H1 (cell line): Measurements from ENCODE around the gene MAP3K1.

Experiments used
- CTCF ChIP-seq, 3 experiments: IDR thresholded peaks; 1 replicate in 2 of 3; 2 replicates in 1 of 3; pipeline versions ENCODE4 v1.5.1 to v1.6.1; 2011; ENCODE audit warnings: low read length in 3 of 3, mild to moderate bottlenecking in 3 of 3, inconsistent platforms in 2 of 3, low read depth in 1 of 3, moderate library complexity in 1 of 3; ENCODE audit not compliant: insufficient read depth in 1 of 3; ENCODE audit errors: control extremely low read depth in 1 of 3
- EGR1 ChIP-seq: IDR thresholded peaks from 2 replicates; pipeline ENCODE4 v1.6.1; 2011; ENCODE audit warnings: low read depth, low read length, borderline replicate concordance
- NRF1 ChIP-seq: IDR thresholded peaks from 2 replicates; pipeline ENCODE4 v1.6.1; 2011; ENCODE audit warnings: mild to moderate bottlenecking, low read depth, low read length, improper control_type of control experiment
- POLR2AphosphoS5 ChIP-seq: IDR thresholded peaks from 2 replicates; pipeline ENCODE4 v1.6.1; 2011; ENCODE audit warnings: low read depth, low read length
- SIN3A ChIP-seq, 2 experiments: IDR thresholded peaks in 1 of 2; conservative IDR thresholded peaks in 1 of 2; 2 replicates each; pipeline ENCODE4 v1.6.1; 2011 to 2012; ENCODE audit warnings: low read length in 2 of 2, improper control_type of control experiment in 1 of 2, low read depth in 1 of 2, mild to moderate bottlenecking in 1 of 2
- SP1 ChIP-seq: IDR thresholded peaks from 2 replicates; pipeline ENCODE4 v1.6.1; 2011; ENCODE audit warnings: low read depth, low read length

DNA sequence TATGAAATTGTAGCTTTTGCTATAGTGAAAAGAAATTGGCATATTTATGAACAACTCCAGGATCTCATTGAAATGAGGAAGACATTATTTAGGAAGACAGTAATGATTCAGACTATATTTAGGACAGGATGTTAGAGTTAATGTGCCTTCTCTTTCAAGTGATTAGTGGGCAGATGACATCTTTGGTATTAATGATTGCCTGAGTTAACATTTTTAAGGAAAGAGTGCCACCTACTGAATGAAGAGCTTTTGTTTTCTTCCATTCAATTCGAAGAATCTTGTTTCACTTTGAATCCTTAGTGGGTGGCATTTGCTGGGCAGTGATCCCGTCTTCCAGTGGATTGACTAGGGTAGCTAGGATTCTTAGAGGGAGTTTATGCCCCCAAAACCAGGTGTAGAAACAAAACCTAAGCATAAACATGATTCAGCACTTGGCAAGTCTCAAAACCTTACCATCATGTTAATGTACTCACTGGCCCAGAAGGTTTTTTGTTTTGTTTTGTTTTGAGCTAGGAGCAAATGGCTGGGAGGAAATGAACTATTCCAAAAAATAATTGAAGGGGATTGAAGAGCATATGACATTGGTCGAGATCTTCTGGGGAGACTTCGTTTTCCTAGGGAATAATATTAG lies 23.2 kb downstream of the MAP3K1 start:
- TF ChIP-seq CTCF (IDR thresholded peaks at IDR 0.05; ENCODE audit: control extremely low read depth in 1 of 3, insufficient read depth in 1 of 3, low read depth in 1 of 3, low read length in 3 of 3) (peak in 2 of 3 experiments; percentile 26 to 49; a peak in 2 of 4 replicates), EGR1 (no peak), SP1 (no peak), NRF1 (no peak), POLR2AphosphoS5 (no peak), SIN3A (conservative IDR thresholded peaks at IDR 0.05 in 1 of 2, IDR thresholded peaks at IDR 0.05 in 1 of 2; ENCODE audit: low read depth in 1 of 2, low read length in 2 of 2) (no peak)
